GM23338 (cell line): ENCODE measurements around the gene SNRPA. TPM values are rescaled to one million over a fixed set of nuclear protein-coding genes. Genes with fewer than 3 reads are reported as not detected.

ENCODE experiments used
- ATAC-seq: fragments of 200-7000 bp; cut with Tn5 transposase; 3 replicates; pipeline ENCODE4 v1.9.1; 2020
- DNase-seq: peaks from one replicate; pipeline ENCODE4 v3.0.0-alpha.2; 2015; ENCODE audit warnings: low spot score
- H2AFZ ChIP-seq: fragments of 200-600 bp; sonication (generic); 2 replicates; pipeline ENCODE4 v1.8.0; 2016; ENCODE audit warnings: antibody characterized with exemption, mild to moderate bottlenecking, moderate library complexity
- H3F3A ChIP-seq: fragments of 200-600 bp; sonication (generic); replicated peaks from 2 replicates; pipeline ENCODE4 v1.8.0; 2017; ENCODE audit warnings: antibody characterized with exemption, mixed run types, low read depth
- H3K27ac ChIP-seq: fragments of 200-600 bp; sonication (generic); 2 replicates; pipeline ENCODE4 v1.6.1; 2016; ENCODE audit warnings: low read depth
- H3K27me3 ChIP-seq: fragments of 200-600 bp; sonication (generic); 2 replicates; pipeline ENCODE4 v1.8.0; 2016; ENCODE audit warnings: mild to moderate bottlenecking, mixed run types, moderate library complexity; ENCODE audit not compliant: insufficient read depth
- H3K36me3 ChIP-seq: fragments of 200-600 bp; sonication (generic); 2 replicates; pipeline ENCODE4 v1.8.0; 2016; ENCODE audit warnings: mild to moderate bottlenecking; ENCODE audit not compliant: insufficient read depth
- H3K4me1 ChIP-seq: fragments of 200-600 bp; sonication (generic); 2 replicates; pipeline ENCODE4 v1.8.0; 2016; ENCODE audit warnings: mild to moderate bottlenecking, moderate library complexity; ENCODE audit not compliant: insufficient read depth
- H3K4me2 ChIP-seq: fragments of 200-600 bp; sonication (generic); 2 replicates; pipeline ENCODE4 v1.7.1; 2017; ENCODE audit warnings: mixed run types
- H3K4me3 ChIP-seq: fragments of 200-600 bp; sonication (generic); 2 replicates; pipeline ENCODE4 v1.6.1; 2016; ENCODE audit warnings: mixed run types
- H3K79me2 ChIP-seq: fragments of 200-600 bp; sonication (generic); replicated peaks from 2 replicates; pipeline ENCODE4 v1.8.0; 2017; ENCODE audit warnings: mild to moderate bottlenecking; ENCODE audit not compliant: insufficient read depth
- H3K9me2 ChIP-seq: fragments of 200-600 bp; sonication (generic); 2 replicates; pipeline ENCODE4 v1.8.0; 2017; ENCODE audit not compliant: insufficient read depth
- H4K20me1 ChIP-seq: fragments of 200-600 bp; sonication (generic); replicated peaks from 2 replicates; pipeline ENCODE4 v1.8.0; 2017; ENCODE audit warnings: mild to moderate bottlenecking; ENCODE audit not compliant: insufficient read depth
- H3K27ac Mint-ChIP-seq: 2 replicates; pipeline ENCODE4 v1.8.0; 2020; ENCODE audit warnings: inconsistent platforms, mild to moderate bottlenecking, moderate library complexity, mixed read lengths
- H3K27me3 Mint-ChIP-seq: 3 replicates; pipeline ENCODE4 v1.8.0; 2022; ENCODE audit warnings: low read depth, mild to moderate bottlenecking, moderate library complexity, mixed read lengths, inconsistent platforms; ENCODE audit not compliant: insufficient read depth, poor library complexity
- H3K36me3 Mint-ChIP-seq: 3 replicates; pipeline ENCODE4 v1.8.0; 2021; ENCODE audit warnings: low read depth, mild to moderate bottlenecking, inconsistent platforms, moderate library complexity, mixed read lengths
- H3K4me1 Mint-ChIP-seq: 3 replicates; pipeline ENCODE4 v1.8.0; 2020; ENCODE audit warnings: mild to moderate bottlenecking, inconsistent platforms, mixed read lengths
- H3K4me3 Mint-ChIP-seq: 3 replicates; pipeline ENCODE4 v1.8.0; 2021; ENCODE audit warnings: moderate library complexity, mild to moderate bottlenecking, inconsistent platforms, mixed read lengths
- H3K9me3 Mint-ChIP-seq: 3 replicates; pipeline ENCODE4 v1.8.0; 2020; ENCODE audit warnings: moderate library complexity, mild to moderate bottlenecking, inconsistent platforms, mixed read lengths
- CREB1 ChIP-seq: fragments of 250-450 bp; sonication (Bioruptor Pico); IDR thresholded peaks from 2 replicates; pipeline ENCODE4 v1.5.0; 2020; ENCODE audit warnings: low read depth, mild to moderate bottlenecking, moderate library complexity
- JUNB ChIP-seq: IDR thresholded peaks from one replicate; pipeline ENCODE4 v1.6.1; 2016; ENCODE audit warnings: antibody characterized with exemption; ENCODE audit not compliant: unreplicated experiment
- NANOG ChIP-seq: IDR thresholded peaks from 2 replicates; pipeline ENCODE4 v1.6.1; 2016; ENCODE audit warnings: antibody characterized with exemption, borderline replicate concordance
- ZNF114 ChIP-seq: fragments of 250-450 bp; sonication (Bioruptor Pico); IDR thresholded peaks from 2 replicates; pipeline ENCODE4 v1.5.0; 2020; ENCODE audit warnings: mild to moderate bottlenecking, moderate library complexity
- polyA plus RNA-seq: library from polyadenylated mRNA; unstranded; fragments of >200 nt; fragmentation: Nextera tagmentation; extraction: Ambion mirVana; gene quantifications from 2 replicates; pipeline ENCODE4 v1.2.1, GENCODE V29; 2016
- total RNA-seq: library from RNA; depleted of rRNA; stranded (reverse); fragments of >200 nt; shearing (Covaris generic); gene quantifications from 2 replicates; pipeline ENCODE4 v1.2.3, GENCODE V29; 2014
- TF ChIP-seq, protein P1 (sequence below): IDR thresholded peaks from 2 replicates; pipeline ENCODE4 v1.6.1; 2016; ENCODE audit warnings: antibody characterized with exemption
- TF ChIP-seq, protein P2 (sequence below), 2 experiments: fragments of 200-600 bp in 1 of 2; sonication (generic) in 1 of 2; conservative IDR thresholded peaks; 2 replicates each; pipeline versions ENCODE4 v1.5.1 to v1.6.1; 2016 to 2017; ENCODE audit warnings: antibody characterized with exemption in 2 of 2, low read depth in 2 of 2, mild to moderate bottlenecking in 2 of 2, moderate library complexity in 1 of 2
- TF ChIP-seq, protein P3 (sequence below): IDR thresholded peaks from one replicate; pipeline ENCODE4 v1.6.1; 2018; ENCODE audit warnings: antibody characterized with exemption; ENCODE audit not compliant: unreplicated experiment
- TF ChIP-seq, protein P4 (sequence below): fragments of 250-450 bp; sonication (Bioruptor Pico); IDR thresholded peaks from 2 replicates; pipeline ENCODE4 v1.5.0; 2020; ENCODE audit warnings: mild to moderate bottlenecking, moderate library complexity

SNRPA gene
- total and polyA plus RNA-seq, 2 experiments from 2014 or later: 295 to 326 TPM

DNA sequence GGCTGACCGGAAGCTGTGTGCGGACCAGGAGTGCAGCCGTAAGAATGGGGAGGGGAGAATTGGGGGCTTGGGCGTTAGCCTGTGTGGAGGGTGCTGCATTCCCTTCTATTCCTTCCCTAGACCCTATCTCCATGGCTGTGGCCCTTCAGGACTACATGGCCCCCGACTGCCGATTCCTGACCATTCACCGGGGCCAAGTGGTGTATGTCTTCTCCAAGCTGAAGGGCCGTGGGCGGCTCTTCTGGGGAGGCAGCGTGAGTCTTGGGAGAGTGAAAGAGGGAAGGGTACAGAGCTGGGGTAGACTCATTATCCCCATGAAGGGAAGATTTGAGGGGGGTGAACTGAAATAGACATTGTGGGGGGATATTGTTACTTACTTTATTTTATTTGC, 24.6 kb downstream of the SNRPA start:
- H3K4me1 Mint-ChIP-seq: peaks cover 20% of the 10 kb centered on the region

More for the DNA sequence above, 24.6 kb downstream of the SNRPA start:
- peaks cover 5% of the 10 kb centered on the region for H3K79me2 ChIP-seq
- no peak for DNase-seq
- TF ChIP-seq, protein P1, sequence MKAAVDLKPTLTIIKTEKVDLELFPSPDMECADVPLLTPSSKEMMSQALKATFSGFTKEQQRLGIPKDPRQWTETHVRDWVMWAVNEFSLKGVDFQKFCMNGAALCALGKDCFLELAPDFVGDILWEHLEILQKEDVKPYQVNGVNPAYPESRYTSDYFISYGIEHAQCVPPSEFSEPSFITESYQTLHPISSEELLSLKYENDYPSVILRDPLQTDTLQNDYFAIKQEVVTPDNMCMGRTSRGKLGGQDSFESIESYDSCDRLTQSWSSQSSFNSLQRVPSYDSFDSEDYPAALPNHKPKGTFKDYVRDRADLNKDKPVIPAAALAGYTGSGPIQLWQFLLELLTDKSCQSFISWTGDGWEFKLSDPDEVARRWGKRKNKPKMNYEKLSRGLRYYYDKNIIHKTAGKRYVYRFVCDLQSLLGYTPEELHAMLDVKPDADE: no peak
- TF ChIP-seq, protein P2, sequence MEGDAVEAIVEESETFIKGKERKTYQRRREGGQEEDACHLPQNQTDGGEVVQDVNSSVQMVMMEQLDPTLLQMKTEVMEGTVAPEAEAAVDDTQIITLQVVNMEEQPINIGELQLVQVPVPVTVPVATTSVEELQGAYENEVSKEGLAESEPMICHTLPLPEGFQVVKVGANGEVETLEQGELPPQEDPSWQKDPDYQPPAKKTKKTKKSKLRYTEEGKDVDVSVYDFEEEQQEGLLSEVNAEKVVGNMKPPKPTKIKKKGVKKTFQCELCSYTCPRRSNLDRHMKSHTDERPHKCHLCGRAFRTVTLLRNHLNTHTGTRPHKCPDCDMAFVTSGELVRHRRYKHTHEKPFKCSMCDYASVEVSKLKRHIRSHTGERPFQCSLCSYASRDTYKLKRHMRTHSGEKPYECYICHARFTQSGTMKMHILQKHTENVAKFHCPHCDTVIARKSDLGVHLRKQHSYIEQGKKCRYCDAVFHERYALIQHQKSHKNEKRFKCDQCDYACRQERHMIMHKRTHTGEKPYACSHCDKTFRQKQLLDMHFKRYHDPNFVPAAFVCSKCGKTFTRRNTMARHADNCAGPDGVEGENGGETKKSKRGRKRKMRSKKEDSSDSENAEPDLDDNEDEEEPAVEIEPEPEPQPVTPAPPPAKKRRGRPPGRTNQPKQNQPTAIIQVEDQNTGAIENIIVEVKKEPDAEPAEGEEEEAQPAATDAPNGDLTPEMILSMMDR (conservative IDR thresholded peaks at IDR 0.05; ENCODE audit: low read depth in 2 of 2): no peak
- TF ChIP-seq, protein P3, sequence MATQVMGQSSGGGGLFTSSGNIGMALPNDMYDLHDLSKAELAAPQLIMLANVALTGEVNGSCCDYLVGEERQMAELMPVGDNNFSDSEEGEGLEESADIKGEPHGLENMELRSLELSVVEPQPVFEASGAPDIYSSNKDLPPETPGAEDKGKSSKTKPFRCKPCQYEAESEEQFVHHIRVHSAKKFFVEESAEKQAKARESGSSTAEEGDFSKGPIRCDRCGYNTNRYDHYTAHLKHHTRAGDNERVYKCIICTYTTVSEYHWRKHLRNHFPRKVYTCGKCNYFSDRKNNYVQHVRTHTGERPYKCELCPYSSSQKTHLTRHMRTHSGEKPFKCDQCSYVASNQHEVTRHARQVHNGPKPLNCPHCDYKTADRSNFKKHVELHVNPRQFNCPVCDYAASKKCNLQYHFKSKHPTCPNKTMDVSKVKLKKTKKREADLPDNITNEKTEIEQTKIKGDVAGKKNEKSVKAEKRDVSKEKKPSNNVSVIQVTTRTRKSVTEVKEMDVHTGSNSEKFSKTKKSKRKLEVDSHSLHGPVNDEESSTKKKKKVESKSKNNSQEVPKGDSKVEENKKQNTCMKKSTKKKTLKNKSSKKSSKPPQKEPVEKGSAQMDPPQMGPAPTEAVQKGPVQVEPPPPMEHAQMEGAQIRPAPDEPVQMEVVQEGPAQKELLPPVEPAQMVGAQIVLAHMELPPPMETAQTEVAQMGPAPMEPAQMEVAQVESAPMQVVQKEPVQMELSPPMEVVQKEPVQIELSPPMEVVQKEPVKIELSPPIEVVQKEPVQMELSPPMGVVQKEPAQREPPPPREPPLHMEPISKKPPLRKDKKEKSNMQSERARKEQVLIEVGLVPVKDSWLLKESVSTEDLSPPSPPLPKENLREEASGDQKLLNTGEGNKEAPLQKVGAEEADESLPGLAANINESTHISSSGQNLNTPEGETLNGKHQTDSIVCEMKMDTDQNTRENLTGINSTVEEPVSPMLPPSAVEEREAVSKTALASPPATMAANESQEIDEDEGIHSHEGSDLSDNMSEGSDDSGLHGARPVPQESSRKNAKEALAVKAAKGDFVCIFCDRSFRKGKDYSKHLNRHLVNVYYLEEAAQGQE: no peak
- no peak for TF ChIP-seq ZNF114
- TF ChIP-seq CREB1 (CRISPR knock-in tag): no peak
- TF ChIP-seq, protein P4, sequence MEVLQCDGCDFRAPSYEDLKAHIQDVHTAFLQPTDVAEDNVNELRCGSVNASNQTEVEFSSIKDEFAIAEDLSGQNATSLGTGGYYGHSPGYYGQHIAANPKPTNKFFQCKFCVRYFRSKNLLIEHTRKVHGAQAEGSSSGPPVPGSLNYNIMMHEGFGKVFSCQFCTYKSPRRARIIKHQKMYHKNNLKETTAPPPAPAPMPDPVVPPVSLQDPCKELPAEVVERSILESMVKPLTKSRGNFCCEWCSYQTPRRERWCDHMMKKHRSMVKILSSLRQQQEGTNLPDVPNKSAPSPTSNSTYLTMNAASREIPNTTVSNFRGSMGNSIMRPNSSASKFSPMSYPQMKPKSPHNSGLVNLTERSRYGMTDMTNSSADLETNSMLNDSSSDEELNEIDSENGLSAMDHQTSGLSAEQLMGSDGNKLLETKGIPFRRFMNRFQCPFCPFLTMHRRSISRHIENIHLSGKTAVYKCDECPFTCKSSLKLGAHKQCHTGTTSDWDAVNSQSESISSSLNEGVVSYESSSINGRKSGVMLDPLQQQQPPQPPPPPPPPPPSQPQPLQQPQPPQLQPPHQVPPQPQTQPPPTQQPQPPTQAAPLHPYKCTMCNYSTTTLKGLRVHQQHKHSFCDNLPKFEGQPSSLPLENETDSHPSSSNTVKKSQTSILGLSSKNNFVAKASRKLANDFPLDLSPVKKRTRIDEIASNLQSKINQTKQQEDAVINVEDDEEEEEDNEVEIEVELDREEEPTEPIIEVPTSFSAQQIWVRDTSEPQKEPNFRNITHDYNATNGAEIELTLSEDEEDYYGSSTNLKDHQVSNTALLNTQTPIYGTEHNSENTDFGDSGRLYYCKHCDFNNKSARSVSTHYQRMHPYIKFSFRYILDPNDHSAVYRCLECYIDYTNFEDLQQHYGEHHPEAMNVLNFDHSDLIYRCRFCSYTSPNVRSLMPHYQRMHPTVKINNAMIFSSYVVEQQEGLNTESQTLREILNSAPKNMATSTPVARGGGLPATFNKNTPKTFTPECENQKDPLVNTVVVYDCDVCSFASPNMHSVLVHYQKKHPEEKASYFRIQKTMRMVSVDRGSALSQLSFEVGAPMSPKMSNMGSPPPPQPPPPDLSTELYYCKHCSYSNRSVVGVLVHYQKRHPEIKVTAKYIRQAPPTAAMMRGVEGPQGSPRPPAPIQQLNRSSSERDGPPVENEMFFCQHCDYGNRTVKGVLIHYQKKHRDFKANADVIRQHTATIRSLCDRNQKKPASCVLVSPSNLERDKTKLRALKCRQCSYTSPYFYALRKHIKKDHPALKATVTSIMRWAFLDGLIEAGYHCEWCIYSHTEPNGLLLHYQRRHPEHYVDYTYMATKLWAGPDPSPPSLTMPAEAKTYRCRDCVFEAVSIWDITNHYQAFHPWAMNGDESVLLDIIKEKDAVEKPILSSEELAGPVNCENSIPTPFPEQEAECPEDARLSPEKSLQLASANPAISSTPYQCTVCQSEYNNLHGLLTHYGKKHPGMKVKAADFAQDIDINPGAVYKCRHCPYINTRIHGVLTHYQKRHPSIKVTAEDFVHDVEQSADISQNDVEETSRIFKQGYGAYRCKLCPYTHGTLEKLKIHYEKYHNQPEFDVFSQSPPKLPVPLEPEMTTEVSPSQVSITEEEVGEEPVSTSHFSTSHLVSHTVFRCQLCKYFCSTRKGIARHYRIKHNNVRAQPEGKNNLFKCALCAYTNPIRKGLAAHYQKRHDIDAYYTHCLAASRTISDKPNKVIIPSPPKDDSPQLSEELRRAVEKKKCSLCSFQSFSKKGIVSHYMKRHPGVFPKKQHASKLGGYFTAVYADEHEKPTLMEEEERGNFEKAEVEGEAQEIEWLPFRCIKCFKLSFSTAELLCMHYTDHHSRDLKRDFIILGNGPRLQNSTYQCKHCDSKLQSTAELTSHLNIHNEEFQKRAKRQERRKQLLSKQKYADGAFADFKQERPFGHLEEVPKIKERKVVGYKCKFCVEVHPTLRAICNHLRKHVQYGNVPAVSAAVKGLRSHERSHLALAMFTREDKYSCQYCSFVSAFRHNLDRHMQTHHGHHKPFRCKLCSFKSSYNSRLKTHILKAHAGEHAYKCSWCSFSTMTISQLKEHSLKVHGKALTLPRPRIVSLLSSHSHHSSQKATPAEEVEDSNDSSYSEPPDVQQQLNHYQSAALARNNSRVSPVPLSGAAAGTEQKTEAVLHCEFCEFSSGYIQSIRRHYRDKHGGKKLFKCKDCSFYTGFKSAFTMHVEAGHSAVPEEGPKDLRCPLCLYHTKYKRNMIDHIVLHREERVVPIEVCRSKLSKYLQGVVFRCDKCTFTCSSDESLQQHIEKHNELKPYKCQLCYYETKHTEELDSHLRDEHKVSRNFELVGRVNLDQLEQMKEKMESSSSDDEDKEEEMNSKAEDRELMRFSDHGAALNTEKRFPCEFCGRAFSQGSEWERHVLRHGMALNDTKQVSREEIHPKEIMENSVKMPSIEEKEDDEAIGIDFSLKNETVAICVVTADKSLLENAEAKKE (CRISPR knock-in tag): no peak
- no peak for TF ChIP-seq JUNB
- TF ChIP-seq NANOG: no peak
- peaks cover 9% of the 10 kb centered on the region; the same call in 2 of the 3 replicates for H3K36me3 Mint-ChIP-seq
- no peak overlapping the region for H3K4me2 ChIP-seq
- H4K20me1 ChIP-seq: no peaks in the 10 kb centered on the region
- no peak overlapping the region for H3K27ac ChIP-seq
- no peak overlapping the region for H3K4me3 Mint-ChIP-seq
- H3K27ac Mint-ChIP-seq: peak overlapping the region; percentile 72
- H3K36me3 ChIP-seq: no peaks in the 10 kb centered on the region
- peaks cover 5% of the 10 kb centered on the region; the same call in 1 of the 2 replicates for H3F3A ChIP-seq
- peaks cover 11% of the 10 kb centered on the region for H3K4me1 ChIP-seq
- no peaks in the 10 kb centered on the region for H3K27me3 ChIP-seq
- H3K9me2 ChIP-seq: no peaks in the 10 kb centered on the region
- no peak overlapping the region for H2AFZ ChIP-seq
- peaks cover 7% of the 10 kb centered on the region for H3K9me3 Mint-ChIP-seq
- no peak overlapping the region for H3K4me3 ChIP-seq
- H3K27me3 Mint-ChIP-seq: peaks cover 15% of the 10 kb centered on the region
- ATAC-seq: no peak
